ENCODE results near the gene CA5A. TPM values are rescaled to one million over a fixed set of nuclear protein-coding genes. Genes with fewer than 3 reads are reported as not detected.

Gene CA5A
- total RNA-seq, 1 donor from 2014 or later, result not detected

- no peaks in the 10 kb centered on the region for H3K9me3 ChIP-seq (ENCODE audit: insufficient read depth, low read depth, low read length)
- Mint-ChIP-seq H3K4me3 (ENCODE audit: unreplicated experiment) (no peak overlapping the region), H3K4me1 (ENCODE audit: low read depth, unreplicated experiment) (peaks cover 4% of the 10 kb centered on the region), H3K27ac (ENCODE audit: unreplicated experiment) (no peak overlapping the region), H3K9me3 (ENCODE audit: unreplicated experiment) (no peaks in the 10 kb centered on the region), H3K36me3 (ENCODE audit: low read depth, unreplicated experiment) (no peaks in the 10 kb centered on the region), H3K27me3 (ENCODE audit: low read depth, unreplicated experiment) (peaks cover 31% of the 10 kb centered on the region)
- H4K20me1 ChIP-seq (ENCODE audit: insufficient read depth, low read length), result no peaks in the 10 kb centered on the region
- H3K4me1 ChIP-seq (ENCODE audit: insufficient read depth, low read length), result no peaks in the 10 kb centered on the region
- H3K27me3 ChIP-seq (ENCODE audit: insufficient read depth, low read length), result peaks cover 9% of the 10 kb centered on the region
- no peak overlapping the region for H3K9ac ChIP-seq (ENCODE audit: low read length)
- no peak overlapping the region for H3K4me3 ChIP-seq (ENCODE audit: insufficient read depth, low read depth, low read length)
- DNase-seq (ENCODE audit: low read depth) (no peak), FAIRE-seq (no peak)
- no peak overlapping the region for H3K27ac ChIP-seq (ENCODE audit: low read depth, low read length)
- no peak overlapping the region for H2AFZ ChIP-seq (ENCODE audit: low read depth, low read length)
- H3K36me3 ChIP-seq (ENCODE audit: insufficient read depth, low read length), result no peaks in the 10 kb centered on the region
- H3K79me2 ChIP-seq (ENCODE audit: insufficient read depth, low read length), result no peaks in the 10 kb centered on the region
- TF ChIP-seq EZH2 (IDR thresholded peaks at IDR 0.05; ENCODE audit: insufficient read depth, low read length), result no peak
- TF ChIP-seq CTCF (IDR thresholded peaks at IDR 0.05; ENCODE audit: insufficient read depth, low read depth, low read length), result no peak
- H3K4me2 ChIP-seq (ENCODE audit: low read length), result no peak overlapping the region
Observed at GRCh38 chr16:87922250-87922871, 14.0 kb downstream of the CA5A start.

GRCh38 chr16:87921236-87921773 lies 15.0 kb downstream of the CA5A start:
- Histone ChIP-seq H3K9ac (ENCODE audit: low read length) (no peak overlapping the region), H3K9me3 (ENCODE audit: insufficient read depth, low read depth, low read length) (no peaks in the 10 kb centered on the region), H3K36me3 (ENCODE audit: insufficient read depth, low read length) (no peaks in the 10 kb centered on the region), H3K4me3 (ENCODE audit: insufficient read depth, low read depth, low read length) (no peak overlapping the region), H3K27me3 (ENCODE audit: insufficient read depth, low read length) (peaks cover 9% of the 10 kb centered on the region), H4K20me1 (ENCODE audit: insufficient read depth, low read length) (no peaks in the 10 kb centered on the region), H3K79me2 (ENCODE audit: insufficient read depth, low read length) (no peaks in the 10 kb centered on the region), H3K4me2 (ENCODE audit: low read length) (no peak overlapping the region), H3K4me1 (ENCODE audit: insufficient read depth, low read length) (no peaks in the 10 kb centered on the region), H2AFZ (ENCODE audit: low read depth, low read length) (no peak overlapping the region), H3K27ac (ENCODE audit: low read depth, low read length) (no peak overlapping the region)
- peaks cover 29% of the 10 kb centered on the region for H3K27me3 Mint-ChIP-seq (ENCODE audit: low read depth, unreplicated experiment)
- no peaks in the 10 kb centered on the region for H3K9me3 Mint-ChIP-seq (ENCODE audit: unreplicated experiment)
- no peaks in the 10 kb centered on the region for H3K36me3 Mint-ChIP-seq (ENCODE audit: low read depth, unreplicated experiment)
- peaks cover 4% of the 10 kb centered on the region for H3K4me1 Mint-ChIP-seq (ENCODE audit: low read depth, unreplicated experiment)
- H3K4me3 Mint-ChIP-seq (ENCODE audit: unreplicated experiment), result no peak overlapping the region
- FAIRE-seq, result no peak
- H3K27ac Mint-ChIP-seq (ENCODE audit: unreplicated experiment), result no peak overlapping the region
- TF ChIP-seq CTCF (IDR thresholded peaks at IDR 0.05; ENCODE audit: insufficient read depth, low read depth, low read length), result no peak
- TF ChIP-seq EZH2 (IDR thresholded peaks at IDR 0.05; ENCODE audit: insufficient read depth, low read length), result no peak
- no peak for DNase-seq (ENCODE audit: low read depth)

GRCh38 chr16:87919681-87919994 lies 16.7 kb downstream of the CA5A start:
- FAIRE-seq (no peak), DNase-seq (ENCODE audit: low read depth) (no peak)
- Histone ChIP-seq H2AFZ (ENCODE audit: low read depth, low read length) (no peak overlapping the region), H3K4me3 (ENCODE audit: insufficient read depth, low read depth, low read length) (no peak overlapping the region), H3K9me3 (ENCODE audit: insufficient read depth, low read depth, low read length) (no peaks in the 10 kb centered on the region), H4K20me1 (ENCODE audit: insufficient read depth, low read length) (no peaks in the 10 kb centered on the region), H3K79me2 (ENCODE audit: insufficient read depth, low read length) (no peaks in the 10 kb centered on the region), H3K4me2 (ENCODE audit: low read length) (no peak overlapping the region), H3K27me3 (ENCODE audit: insufficient read depth, low read length) (peaks cover 2% of the 10 kb centered on the region), H3K9ac (ENCODE audit: low read length) (no peak overlapping the region), H3K4me1 (ENCODE audit: insufficient read depth, low read length) (no peaks in the 10 kb centered on the region), H3K27ac (ENCODE audit: low read depth, low read length) (no peak overlapping the region), H3K36me3 (ENCODE audit: insufficient read depth, low read length) (no peaks in the 10 kb centered on the region)
- Mint-ChIP-seq H3K4me3 (ENCODE audit: unreplicated experiment) (no peak overlapping the region), H3K9me3 (ENCODE audit: unreplicated experiment) (no peaks in the 10 kb centered on the region), H3K36me3 (ENCODE audit: low read depth, unreplicated experiment) (no peaks in the 10 kb centered on the region), H3K27ac (ENCODE audit: unreplicated experiment) (no peak overlapping the region), H3K27me3 (ENCODE audit: low read depth, unreplicated experiment) (peaks cover 23% of the 10 kb centered on the region), H3K4me1 (ENCODE audit: low read depth, unreplicated experiment) (peaks cover 4% of the 10 kb centered on the region)
- no peak for TF ChIP-seq EZH2 (IDR thresholded peaks at IDR 0.05; ENCODE audit: insufficient read depth, low read length)
- no peak for TF ChIP-seq CTCF (IDR thresholded peaks at IDR 0.05; ENCODE audit: insufficient read depth, low read depth, low read length)
